Osteoblast (primary cell): ENCODE measurements around the gene BTBD6. TPM values are rescaled to one million over a fixed set of nuclear protein-coding genes. Genes with fewer than 3 reads are reported as not detected.
A peak's percentile ranks its signal among the peaks of the same experiment; 100 is the strongest.

Experiments used
- DNase-seq: peaks from one replicate; pipeline ENCODE4 v3.0.0; 2011; ENCODE audit warnings: low spot score, mixed read lengths; ENCODE audit not compliant: insufficient read length; ENCODE audit errors: missing footprints
- H2AFZ ChIP-seq: 2 replicates; pipeline ENCODE4 v1.6.0; 2011; ENCODE audit warnings: mild to moderate bottlenecking, low read length
- H3K27ac ChIP-seq: 2 replicates; pipeline ENCODE4 v1.5.1; 2011; ENCODE audit warnings: mild to moderate bottlenecking, low read depth, low read length, moderate library complexity
- H3K27me3 ChIP-seq: 2 replicates; pipeline ENCODE4 v1.6.0; 2012; ENCODE audit warnings: mild to moderate bottlenecking, control low read depth, inconsistent platforms, low read length, moderate library complexity; ENCODE audit not compliant: insufficient read depth
- H3K36me3 ChIP-seq: 2 replicates; pipeline ENCODE4 v1.5.1; 2011; ENCODE audit warnings: mild to moderate bottlenecking, low read length, control low read depth, moderate library complexity; ENCODE audit not compliant: insufficient read depth
- H3K4me1 ChIP-seq: 2 replicates; pipeline ENCODE4 v1.5.1; 2011; ENCODE audit warnings: mild to moderate bottlenecking, low read length, control low read depth, moderate library complexity; ENCODE audit not compliant: insufficient read depth
- H3K4me2 ChIP-seq: 2 replicates; pipeline ENCODE4 v1.6.0; 2011; ENCODE audit warnings: mild to moderate bottlenecking, low read length; ENCODE audit not compliant: insufficient read depth
- H3K4me3 ChIP-seq: fragments of 200-600 bp; sonication (generic); 3 replicates; pipeline ENCODE4 v1.5.1; 2012; ENCODE audit warnings: mild to moderate bottlenecking, low read length, inconsistent platforms; ENCODE audit not compliant: insufficient read depth
- H3K79me2 ChIP-seq: 2 replicates; pipeline ENCODE4 v1.6.0; 2012; ENCODE audit warnings: mild to moderate bottlenecking, low read length, control low read depth, inconsistent platforms; ENCODE audit not compliant: insufficient read depth
- H3K9me3 ChIP-seq: 2 replicates; pipeline ENCODE4 v1.5.1; 2011; ENCODE audit warnings: low read depth, low read length, control low read depth
- H4K20me1 ChIP-seq: 2 replicates; pipeline ENCODE4 v1.6.0; 2012; ENCODE audit warnings: mild to moderate bottlenecking, low read length, control low read depth; ENCODE audit not compliant: insufficient read depth
- total RNA-seq: library from RNA; depleted of rRNA; stranded (reverse); fragments of >200 nt; gene quantifications from 2 replicates; pipeline ENCODE4 v1.2.3, GENCODE V29; 2012
- TF ChIP-seq, protein P1 (sequence below): IDR thresholded peaks from 2 replicates; pipeline ENCODE4 v1.5.1; 2011; ENCODE audit warnings: mild to moderate bottlenecking, low read depth, low read length, moderate library complexity; ENCODE audit errors: extremely low read depth

BTBD6 gene
- total RNA-seq, 1 donor = 54.3 TPM

DNA sequence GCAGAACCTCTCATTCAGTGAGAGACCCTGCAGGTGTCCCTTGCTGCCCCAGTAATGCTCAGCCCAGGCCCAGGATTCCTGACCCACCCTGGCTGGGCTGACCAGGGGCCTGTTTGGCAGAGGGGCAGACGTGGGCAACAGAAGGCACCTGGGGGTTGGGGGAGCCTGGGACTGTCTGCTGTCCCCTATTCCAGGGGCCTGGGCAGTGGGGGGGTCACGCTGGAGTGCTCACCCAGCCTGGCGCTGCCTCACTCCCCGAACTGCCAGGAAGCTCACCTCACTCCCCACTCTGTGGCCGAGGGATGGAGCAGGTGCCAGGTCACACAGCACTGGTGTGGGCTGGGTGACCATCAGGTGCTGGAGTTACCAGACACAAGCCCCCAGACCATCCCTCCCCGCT lies 44.6 kb upstream of the BTBD6 start:
- Histone ChIP-seq H4K20me1 (no peaks in the 10 kb centered on the region), H3K79me2 (no peaks in the 10 kb centered on the region), H3K4me1 (peaks cover 7% of the 10 kb centered on the region), H3K4me3 (no peak overlapping the region), H3K9me3 (no peaks in the 10 kb centered on the region), H3K27ac (no peak overlapping the region), H3K27me3 (peaks cover 4% of the 10 kb centered on the region), H3K36me3 (no peaks in the 10 kb centered on the region), H3K4me2 (no peak overlapping the region), H2AFZ (no peak overlapping the region)
- TF ChIP-seq, protein P1, sequence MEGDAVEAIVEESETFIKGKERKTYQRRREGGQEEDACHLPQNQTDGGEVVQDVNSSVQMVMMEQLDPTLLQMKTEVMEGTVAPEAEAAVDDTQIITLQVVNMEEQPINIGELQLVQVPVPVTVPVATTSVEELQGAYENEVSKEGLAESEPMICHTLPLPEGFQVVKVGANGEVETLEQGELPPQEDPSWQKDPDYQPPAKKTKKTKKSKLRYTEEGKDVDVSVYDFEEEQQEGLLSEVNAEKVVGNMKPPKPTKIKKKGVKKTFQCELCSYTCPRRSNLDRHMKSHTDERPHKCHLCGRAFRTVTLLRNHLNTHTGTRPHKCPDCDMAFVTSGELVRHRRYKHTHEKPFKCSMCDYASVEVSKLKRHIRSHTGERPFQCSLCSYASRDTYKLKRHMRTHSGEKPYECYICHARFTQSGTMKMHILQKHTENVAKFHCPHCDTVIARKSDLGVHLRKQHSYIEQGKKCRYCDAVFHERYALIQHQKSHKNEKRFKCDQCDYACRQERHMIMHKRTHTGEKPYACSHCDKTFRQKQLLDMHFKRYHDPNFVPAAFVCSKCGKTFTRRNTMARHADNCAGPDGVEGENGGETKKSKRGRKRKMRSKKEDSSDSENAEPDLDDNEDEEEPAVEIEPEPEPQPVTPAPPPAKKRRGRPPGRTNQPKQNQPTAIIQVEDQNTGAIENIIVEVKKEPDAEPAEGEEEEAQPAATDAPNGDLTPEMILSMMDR = no peak
- DNase-seq = no peak

DNA sequence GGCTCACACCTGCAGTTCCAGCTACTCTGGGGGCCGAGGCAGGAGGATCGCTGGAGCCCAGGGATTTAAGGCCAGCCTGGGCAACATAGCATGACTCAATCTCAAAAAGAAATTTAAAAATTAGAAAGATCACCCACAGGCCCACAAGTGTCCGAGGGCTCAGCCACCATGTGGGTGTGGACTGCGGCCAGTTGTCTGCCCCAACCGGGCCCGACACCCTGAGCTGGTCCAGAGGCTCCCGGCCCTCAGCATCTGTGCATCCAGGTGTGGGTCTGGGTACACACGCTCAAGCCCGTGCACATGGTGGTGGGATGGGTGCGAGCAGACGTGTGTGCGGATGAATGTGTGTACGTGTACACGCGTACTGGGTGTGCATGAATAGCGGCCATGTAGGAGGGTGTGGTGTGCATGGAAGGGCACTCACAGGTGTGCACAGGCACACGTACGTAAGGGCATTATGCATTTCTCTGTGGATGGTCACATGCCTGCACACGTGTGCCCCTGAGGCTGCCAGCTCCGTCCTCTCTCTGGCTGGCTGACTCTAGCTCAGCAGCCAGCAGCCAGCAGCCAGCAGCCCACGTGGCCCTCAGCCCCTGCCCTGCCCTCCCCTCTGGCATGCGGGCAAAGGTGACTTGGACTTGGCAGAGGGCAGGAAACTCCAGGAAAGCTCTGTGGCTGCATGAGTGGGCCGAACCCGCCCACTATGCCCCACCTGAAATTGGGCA lies 44.0 kb upstream of the BTBD6 start:
- Histone ChIP-seq H3K27ac (no peak overlapping the region), H4K20me1 (no peaks in the 10 kb centered on the region), H3K4me2 (no peak overlapping the region), H2AFZ (no peak overlapping the region), H3K9me3 (no peaks in the 10 kb centered on the region), H3K4me1 (peaks cover 7% of the 10 kb centered on the region), H3K27me3 (peaks cover 4% of the 10 kb centered on the region), H3K4me3 (no peak overlapping the region), H3K36me3 (no peaks in the 10 kb centered on the region), H3K79me2 (no peaks in the 10 kb centered on the region)
- DNase-seq = peak; percentile 95
- TF ChIP-seq, protein P1 = no peak

DNA sequence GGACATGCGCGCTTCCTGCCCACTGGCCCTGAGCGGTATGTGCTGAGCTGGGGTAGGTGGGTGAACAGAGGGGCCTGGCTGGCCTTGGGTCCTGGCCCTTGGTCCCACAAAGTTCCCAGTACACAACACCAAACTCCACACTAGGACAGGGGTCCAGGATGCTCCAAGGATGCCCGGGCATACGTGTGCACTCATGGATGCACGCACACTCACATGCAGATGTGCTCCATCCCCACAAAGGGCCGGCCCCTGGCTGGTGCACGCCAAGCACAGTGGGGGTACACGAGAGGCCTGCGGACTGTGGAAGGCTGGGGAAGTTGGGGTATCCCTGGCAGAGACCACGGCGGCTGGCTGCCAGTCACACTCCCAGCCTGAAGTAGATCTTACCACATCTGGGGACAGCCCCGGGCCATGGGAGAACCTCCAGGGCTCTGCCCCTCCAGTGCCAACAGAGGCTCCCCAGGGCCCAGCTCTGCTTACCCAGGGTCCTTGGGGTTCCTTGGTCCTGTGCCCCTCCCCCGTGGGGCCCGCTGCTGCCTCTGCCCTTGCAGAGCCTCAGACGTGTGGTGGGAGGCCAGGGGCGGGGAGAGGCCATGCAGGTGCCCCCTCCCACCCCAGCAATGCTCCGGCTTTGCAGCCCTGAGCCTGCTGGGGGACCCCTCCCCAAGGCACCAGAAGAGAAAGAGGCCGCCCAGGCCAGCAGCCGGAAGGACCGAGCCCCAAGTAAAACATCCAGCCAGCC lies 43.2 kb upstream of the BTBD6 start:
- TF ChIP-seq, protein P1 = no peak
- DNase-seq = peak; percentile 95
- H3K4me1 ChIP-seq = peaks cover 7% of the 10 kb centered on the region
- H3K9me3 ChIP-seq = no peaks in the 10 kb centered on the region
- H3K27me3 ChIP-seq = peaks cover 4% of the 10 kb centered on the region
- no peaks in the 10 kb centered on the region for H3K79me2 ChIP-seq
- H3K36me3 ChIP-seq = no peaks in the 10 kb centered on the region
- no peak overlapping the region for H2AFZ ChIP-seq
- H3K4me2 ChIP-seq = no peak overlapping the region
- H4K20me1 ChIP-seq = no peaks in the 10 kb centered on the region
- no peak overlapping the region for H3K4me3 ChIP-seq
- H3K27ac ChIP-seq = no peak overlapping the region

GRCh38 chr14:105205673-105206208 lies 42.6 kb upstream of the BTBD6 start:
- no peak overlapping the region for H3K4me3 ChIP-seq
- no peaks in the 10 kb centered on the region for H3K36me3 ChIP-seq
- no peak overlapping the region for H3K4me2 ChIP-seq
- TF ChIP-seq, protein P1 = no peak
- H4K20me1 ChIP-seq = no peaks in the 10 kb centered on the region
- H3K27me3 ChIP-seq = peaks cover 4% of the 10 kb centered on the region
- H3K4me1 ChIP-seq = peaks cover 7% of the 10 kb centered on the region
- H3K27ac ChIP-seq = no peak overlapping the region
- no peaks in the 10 kb centered on the region for H3K9me3 ChIP-seq
- no peaks in the 10 kb centered on the region for H3K79me2 ChIP-seq
- H2AFZ ChIP-seq = no peak overlapping the region
- no peak for DNase-seq
